ENCODE measurements around the gene STAC. TPM values are rescaled to one million over a fixed set of nuclear protein-coding genes. Genes with fewer than 3 reads are reported as not detected.

Gene STAC
- total and polyA plus RNA-seq, 10 of the 15 experiments (the other 5 are each of a cell fraction or from before 2014, with no cell fraction given), result 0.07 TPM; not detected in 9

- in situ Hi-C loops (cut with MboI), result no loop called here
- TF ChIP-seq CUX1 (IDR thresholded peaks at IDR 0.05; ENCODE audit: insufficient replicate concordance, low read depth, low read length) (no peak), ZNF274 (IDR thresholded peaks at IDR 0.05; ENCODE audit: insufficient read depth, insufficient read length) (no peak), SIX5 (IDR thresholded peaks at IDR 0.05; ENCODE audit: low read depth, low read length, severe bottlenecking) (no peak), BCL11A (IDR thresholded peaks at IDR 0.05; ENCODE audit: low read depth, low read length) (no peak), PKNOX1 (IDR thresholded peaks at IDR 0.05) (no peak), EZH2 (IDR thresholded peaks at IDR 0.05; ENCODE audit: borderline replicate concordance, control insufficient read depth, low read depth, low read length) (no peak), CHD4 (IDR thresholded peaks at IDR 0.05) (no peak), ESRRA (IDR thresholded peaks at IDR 0.05; ENCODE audit: low read length) (no peak), TAF1 (IDR thresholded peaks at IDR 0.05; ENCODE audit: borderline replicate concordance, low read depth, low read length) (no peak), SPI1 (IDR thresholded peaks at IDR 0.05; ENCODE audit: borderline replicate concordance, insufficient read depth, low read depth, low read length) (no peak), MTA2 (IDR thresholded peaks at IDR 0.05; ENCODE audit: low read depth) (no peak), BMI1 (IDR thresholded peaks at IDR 0.05; ENCODE audit: borderline replicate concordance) (no peak), CHD1 (IDR thresholded peaks at IDR 0.05; ENCODE audit: low read depth, low read length) (no peak), CEBPZ (IDR thresholded peaks at IDR 0.05; ENCODE audit: low read depth, low read length) (no peak)
Observed at GRCh38 chr3:36397841-36398240, 17.5 kb downstream of the STAC start.

More at GRCh38 chr3:36397841-36398240, 17.5 kb downstream of the STAC start:
- 16% methylated on average over 2 of the region's 2 CpGs for WGBS (ENCODE audit: insufficient coverage, insufficient replicate concordance, low lambda C conversion rate, missing lambda C conversion rate)
- no peak overlapping the region for H3K4me3 ChIP-seq
- no peaks in the 10 kb centered on the region for H3K9me3 ChIP-seq (replicated peaks; ENCODE audit: control insufficient read depth, insufficient read depth, low read length)
- H3K36me3 ChIP-seq (ENCODE audit: control insufficient read depth in 2 of 2, insufficient read depth in 2 of 2, low read length in 1 of 2), result no peaks in the 10 kb centered on the region
- ChIA-PET POLR2A (no interaction called here), CTCF (interaction anchor here (0.6 to 0.9 kb wide), 2 partner anchors 12 to 295 kb away, joined by 3 to 4 read pairs; no protein-coding TSS in a partner anchor), RAD21 (ENCODE audit: unreplicated experiment) (no interaction called here), SMC1A (ENCODE audit: uncharacterized antibody, unreplicated experiment) (interaction anchor here (1.3 kb wide), 1 partner anchor 9 kb away, joined by 3 read pairs; no protein-coding TSS in a partner anchor)
- intact Hi-C loops (cut with micrococcal nuclease; ENCODE audit: unreplicated experiment), result no loop called here
- no peaks in the 10 kb centered on the region for H3K4me1 ChIP-seq (ENCODE audit: control insufficient read depth, insufficient read depth, low read length)
- H3K9ac ChIP-seq (ENCODE audit: control insufficient read depth, insufficient read depth, low read length), result no peak overlapping the region
- H3K4me2 ChIP-seq (ENCODE audit: control insufficient read depth, insufficient read depth), result no peak overlapping the region
- FAIRE-seq, result no peak
- H4K20me1 ChIP-seq (ENCODE audit: control insufficient read depth, insufficient read depth), result no peaks in the 10 kb centered on the region
- no peak for ATAC-seq
- no peaks in the 10 kb centered on the region for H3K27me3 ChIP-seq (replicated peaks in 1 of 2; ENCODE audit: control insufficient read depth in 2 of 2, insufficient read depth in 2 of 2, low read length in 1 of 2)
- no peaks in the 10 kb centered on the region for H3K79me2 ChIP-seq (ENCODE audit: control insufficient read depth, insufficient read depth, low read length)
- no peak overlapping the region for H3K27ac ChIP-seq (ENCODE audit: control insufficient read depth, insufficient read depth)
- no TSS peak for BruUV-seq (replicated peaks)
- no peak overlapping the region for H2AFZ ChIP-seq (ENCODE audit: control insufficient read depth, low read depth, low read length)
- DNase-seq (ENCODE audit: low read depth, low spot score), result no peak
